HG03196 (cell line): ENCODE results near the gene COMMD1.
"Not testable (repeated sequence)": the region's sequence is repeated elsewhere in the genome, so short reads cannot be mapped to it uniquely, and the experiment has no call there.

ENCODE experiments used
- ATAC-seq: cut with Tn5 transposase; IDR thresholded peaks from one replicate; pipeline ENCODE4 v1.9.1; 2021; ENCODE audit not compliant: unreplicated experiment

COMMD1 gene

GRCh38 chr2:62065243-62065642 lies 159.8 kb downstream of the COMMD1 start:
- ATAC-seq: no peak

DNA sequence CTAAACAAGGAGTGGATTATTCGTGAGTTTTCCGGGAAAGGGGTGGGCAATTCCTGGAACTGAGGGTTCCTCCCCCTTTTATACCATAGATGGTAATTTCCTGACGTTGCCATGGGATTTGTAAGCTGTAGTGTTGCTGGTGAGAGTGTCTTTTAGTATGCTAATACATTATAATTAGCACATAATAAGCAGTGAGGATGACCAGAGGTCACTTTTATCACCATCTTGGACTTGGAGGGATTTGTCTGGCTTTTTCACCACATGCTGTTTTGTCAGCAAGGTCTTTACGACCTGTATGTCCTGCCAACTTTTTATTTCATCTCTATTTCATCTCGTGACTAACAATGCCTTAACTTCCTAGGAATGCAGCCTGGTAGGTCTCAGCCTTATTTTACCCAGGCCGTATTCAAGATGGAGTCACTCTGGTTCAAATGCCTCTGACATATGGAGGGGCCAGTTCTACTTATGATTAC lies 165.7 kb downstream of the COMMD1 start:
- no peak for ATAC-seq

GRCh38 chr2:62071760-62072680 lies 166.5 kb downstream of the COMMD1 start:
- ATAC-seq: no peak

GRCh38 chr2:62074233-62074632 lies 168.8 kb downstream of the COMMD1 start:
- no peak for ATAC-seq

DNA sequence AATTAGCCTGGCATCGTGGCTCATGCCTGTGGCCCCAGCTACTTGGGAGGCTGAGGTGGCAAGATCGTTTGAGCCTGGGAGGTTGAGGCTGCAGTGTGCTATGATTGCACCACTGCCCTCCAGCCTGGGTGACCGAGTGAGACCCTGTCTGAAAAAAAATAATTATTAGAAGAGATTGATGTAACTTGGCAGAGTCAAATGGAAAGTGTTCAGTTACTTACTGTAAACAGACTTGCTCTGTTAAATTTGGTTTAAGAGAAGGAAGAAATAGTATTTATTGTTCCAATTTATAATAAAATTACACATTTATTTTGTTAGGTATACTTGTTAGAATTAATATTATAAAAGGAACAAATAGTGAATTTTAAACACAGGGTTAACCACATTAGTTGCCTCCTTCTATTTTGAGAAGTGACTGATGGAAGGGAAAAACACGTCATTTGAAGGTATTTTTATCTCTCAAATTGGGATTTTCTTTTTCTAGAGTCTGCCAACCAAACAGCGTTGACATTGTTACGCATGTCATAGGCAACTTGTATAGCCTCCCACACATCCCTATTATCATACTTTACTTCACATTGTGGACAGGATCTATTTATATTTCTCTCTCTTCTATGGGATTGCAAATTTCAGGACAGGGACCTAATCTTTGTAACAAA lies 171.6 kb downstream of the COMMD1 start:
- no peak for ATAC-seq

GRCh38 chr2:62084801-62085200 lies 179.3 kb downstream of the COMMD1 start:
- ATAC-seq: no peak

DNA sequence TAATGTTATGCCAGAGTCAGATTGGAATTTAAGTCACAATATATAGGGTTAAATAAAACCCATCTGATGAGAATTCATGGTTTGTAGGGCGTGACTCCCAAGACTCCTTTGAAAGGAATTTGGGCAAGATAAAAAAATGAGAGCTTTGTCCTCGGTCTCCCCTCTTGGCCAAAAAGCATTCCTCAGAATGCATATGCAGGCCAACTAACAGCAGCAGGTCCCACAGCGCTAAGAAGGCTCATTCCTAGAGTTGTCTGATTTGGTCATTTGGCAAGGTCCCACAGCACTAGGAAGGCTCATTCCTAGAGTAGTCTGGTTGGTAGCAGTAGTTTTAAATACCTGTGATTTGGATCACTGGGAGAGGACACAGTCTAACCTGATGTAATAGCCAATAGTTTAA lies 184.2 kb downstream of the COMMD1 start:
- ATAC-seq: no peak

DNA sequence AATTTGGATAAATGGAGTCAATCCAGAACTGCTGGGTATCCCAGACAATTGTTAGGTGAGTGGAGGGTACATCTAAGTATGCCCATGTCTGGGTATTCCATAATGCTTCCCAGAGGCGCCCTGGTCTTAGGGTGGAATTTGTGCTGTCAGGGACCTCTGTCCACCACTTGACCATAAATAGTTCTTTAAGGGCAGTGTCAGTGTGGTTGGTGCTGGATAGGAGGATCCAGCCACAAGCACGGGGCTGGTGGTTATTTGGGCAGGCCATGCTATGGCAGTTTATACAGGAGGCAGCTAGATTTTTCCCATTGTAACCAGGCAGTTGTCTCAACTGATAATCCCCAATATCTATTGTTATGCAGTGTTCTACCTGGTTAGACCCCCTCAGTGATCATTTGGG lies 186.0 kb downstream of the COMMD1 start:
- ATAC-seq: no peak

GRCh38 chr2:62099050-62099449 lies 193.6 kb downstream of the COMMD1 start:
- peak; percentile 17 for ATAC-seq

GRCh38 chr2:62099523-62100175 lies 194.2 kb downstream of the COMMD1 start:
- ATAC-seq: peak; percentile 90

GRCh38 chr2:62101886-62102285 lies 196.4 kb downstream of the COMMD1 start:
- no peak for ATAC-seq

DNA sequence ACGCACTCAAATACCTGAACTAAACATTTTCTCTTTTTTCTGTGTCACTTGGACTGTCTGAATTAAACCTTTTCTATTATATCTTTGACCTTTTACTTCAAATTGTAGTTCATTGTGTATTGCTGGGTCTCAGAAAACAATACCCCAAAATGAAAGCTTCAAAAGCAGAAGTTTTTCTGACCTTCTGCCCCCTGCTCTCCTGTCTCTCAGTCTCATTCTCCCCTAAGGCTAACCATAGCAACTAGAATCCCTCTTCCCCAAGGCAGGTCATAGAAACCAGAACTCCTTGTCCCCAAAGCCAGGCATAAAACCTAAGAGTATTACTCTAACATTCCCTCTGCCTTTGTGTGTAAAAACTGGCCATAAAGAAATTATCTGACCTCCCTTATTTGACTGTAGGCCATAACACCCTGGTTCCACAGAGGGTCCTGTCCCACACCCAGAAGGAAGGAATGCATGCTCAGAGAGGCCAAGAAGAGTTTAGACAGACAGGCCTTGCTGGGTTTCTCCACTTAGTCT lies 197.0 kb downstream of the COMMD1 start:
- ATAC-seq: no peak

DNA sequence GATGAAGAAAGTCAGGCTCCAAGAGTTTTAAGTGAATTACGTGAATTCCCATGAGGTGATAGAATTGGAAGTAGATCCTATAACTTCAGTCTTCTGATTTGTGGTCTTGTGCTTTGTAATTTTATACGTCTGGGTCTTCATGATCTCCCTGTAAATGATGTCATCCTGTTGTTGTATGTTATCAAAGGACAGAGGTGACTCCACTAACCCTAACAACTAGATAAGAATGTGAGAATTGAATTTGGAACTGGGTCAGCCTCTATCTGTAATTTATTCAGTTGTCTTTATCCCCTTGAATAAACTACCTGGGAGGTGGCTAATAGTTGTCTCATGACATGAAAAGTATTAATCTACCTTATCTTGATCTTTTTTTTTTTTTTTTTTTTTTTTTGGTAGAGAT lies 204.1 kb downstream of the COMMD1 start:
- no peak for ATAC-seq

DNA sequence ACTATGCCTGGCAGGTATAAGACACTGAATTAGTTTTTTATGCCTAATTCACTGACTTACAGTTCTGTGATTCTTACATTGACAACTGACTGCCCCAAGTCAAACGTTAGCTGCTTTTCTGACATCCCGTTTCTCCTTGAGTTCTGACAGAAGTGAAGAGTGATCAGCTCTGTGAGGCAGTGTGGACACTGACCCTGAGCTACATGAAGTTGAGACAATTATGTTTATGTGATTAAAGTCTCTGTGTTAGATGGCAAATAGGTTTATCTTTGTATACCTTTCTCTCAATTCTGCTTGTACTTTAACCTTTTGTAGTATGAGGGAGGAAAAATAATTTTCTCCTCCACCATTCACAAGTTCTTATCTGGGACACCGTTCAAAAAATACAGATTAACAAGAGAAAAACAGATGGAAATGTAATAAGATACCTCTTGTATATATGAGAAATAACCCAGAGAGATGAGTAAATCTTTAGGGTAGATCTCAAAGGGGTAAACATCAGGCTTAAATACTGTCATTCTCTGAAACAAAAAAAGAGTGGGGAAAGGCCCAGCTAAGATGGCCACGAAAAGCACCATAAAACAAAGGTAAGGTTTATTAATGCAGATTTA lies 205.0 kb downstream of the COMMD1 start:
- no peak for ATAC-seq

- ATAC-seq: no peak
Observed at GRCh38 chr2:62112179-62112578, 206.7 kb downstream of the COMMD1 start.

- no peak for ATAC-seq
Observed at GRCh38 chr2:62114564-62114963, 209.1 kb downstream of the COMMD1 start.

DNA sequence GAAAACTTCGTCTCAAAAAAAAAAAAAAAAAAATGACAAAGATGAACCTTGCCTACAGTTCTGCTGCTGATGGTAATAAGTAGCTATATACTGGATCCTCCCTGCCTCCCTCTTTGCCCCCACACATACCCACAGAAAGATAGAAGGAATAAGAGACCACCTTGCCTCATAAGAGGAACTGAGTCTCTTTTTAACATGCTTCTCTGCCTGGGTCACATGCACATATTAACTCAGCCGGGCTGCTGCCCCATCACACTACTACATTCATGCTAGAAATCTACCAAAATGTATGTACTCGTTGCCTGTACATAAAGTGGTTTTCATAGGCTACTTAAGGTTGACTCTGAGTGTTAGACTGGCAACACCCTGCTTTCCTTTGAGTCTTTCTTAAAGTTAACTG lies 211.5 kb downstream of the COMMD1 start:
- ATAC-seq: no peak

DNA sequence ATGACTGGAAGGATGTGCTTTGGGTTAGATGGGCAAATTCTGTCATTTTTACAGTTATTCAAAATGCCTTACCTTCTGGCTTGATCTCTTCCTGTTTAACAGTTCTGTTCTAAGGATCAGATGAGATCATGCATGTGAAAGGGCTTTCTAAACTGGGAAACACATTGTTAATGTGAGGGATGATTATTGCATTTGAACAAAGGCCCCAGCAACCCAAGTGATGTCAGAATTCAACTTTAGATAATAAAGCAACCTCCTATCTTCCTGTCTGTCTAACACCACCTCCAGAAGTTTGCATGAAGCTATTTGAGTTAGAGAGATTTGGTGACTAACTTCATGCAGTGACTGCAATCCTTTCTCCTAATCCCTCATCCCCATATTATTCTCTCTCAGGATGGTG lies 212.7 kb downstream of the COMMD1 start:
- ATAC-seq: no peak

GRCh38 chr2:62119311-62119974 lies 214.0 kb downstream of the COMMD1 start:
- no peak for ATAC-seq

GRCh38 chr2:62126239-62126638 lies 220.8 kb downstream of the COMMD1 start:
- not testable (repeated sequence) for ATAC-seq
